AG09319 (cell line): ENCODE results near the gene EDARADD.

ENCODE experiments used
- DNase-seq: peaks from one replicate; pipeline ENCODE4 v3.0.0-alpha.2; 2010; ENCODE audit warnings: low read depth; ENCODE audit errors: extremely low read depth
- CTCF ChIP-seq: IDR thresholded peaks from 2 replicates; pipeline ENCODE4 v1.5.1; 2011; ENCODE audit warnings: low read depth, mild to moderate bottlenecking, inconsistent platforms, low read length, moderate library complexity

The EDARADD gene

GRCh38 chr1:236394879-236395229 is 768 bp downstream of the EDARADD start:
- no peak for DNase-seq
- no peak for TF ChIP-seq CTCF

DNA sequence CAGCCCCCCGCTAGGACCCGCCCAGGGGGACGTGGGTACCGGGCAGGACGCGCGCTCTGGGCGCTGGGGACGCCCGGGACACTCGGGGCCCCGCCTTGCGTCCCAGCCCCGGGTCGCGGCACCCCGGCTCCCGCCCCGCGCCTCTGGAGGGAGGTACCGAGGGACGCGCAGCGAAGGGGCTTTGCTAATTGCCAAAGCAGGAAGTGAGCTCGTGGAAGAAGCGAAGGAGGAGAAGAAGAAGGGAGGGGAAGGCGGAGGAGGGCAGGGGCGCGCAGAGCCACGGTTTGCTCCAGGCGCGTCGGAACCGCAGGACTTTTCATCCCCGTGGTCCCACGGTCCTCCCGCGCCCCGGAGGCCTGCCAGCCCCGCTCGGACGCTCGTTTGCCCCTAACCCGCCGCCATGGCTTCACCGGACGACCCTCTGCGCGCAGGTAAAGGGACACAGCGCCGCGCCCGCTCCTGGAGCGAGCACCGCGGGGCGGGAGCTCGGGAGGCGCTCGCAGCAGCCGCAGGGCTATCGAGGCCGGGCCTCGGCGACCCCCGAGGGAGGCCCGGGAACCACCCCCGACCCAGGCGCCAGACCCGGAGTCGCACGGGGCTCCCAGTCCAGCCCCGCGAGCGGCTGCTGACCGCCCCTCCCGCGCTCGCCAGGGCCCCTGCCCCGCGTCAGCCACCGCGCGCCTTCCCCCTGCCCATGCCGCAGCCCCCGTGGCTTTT is 1.3 kb downstream of the EDARADD start:
- no peak for TF ChIP-seq CTCF
- no peak for DNase-seq

DNA sequence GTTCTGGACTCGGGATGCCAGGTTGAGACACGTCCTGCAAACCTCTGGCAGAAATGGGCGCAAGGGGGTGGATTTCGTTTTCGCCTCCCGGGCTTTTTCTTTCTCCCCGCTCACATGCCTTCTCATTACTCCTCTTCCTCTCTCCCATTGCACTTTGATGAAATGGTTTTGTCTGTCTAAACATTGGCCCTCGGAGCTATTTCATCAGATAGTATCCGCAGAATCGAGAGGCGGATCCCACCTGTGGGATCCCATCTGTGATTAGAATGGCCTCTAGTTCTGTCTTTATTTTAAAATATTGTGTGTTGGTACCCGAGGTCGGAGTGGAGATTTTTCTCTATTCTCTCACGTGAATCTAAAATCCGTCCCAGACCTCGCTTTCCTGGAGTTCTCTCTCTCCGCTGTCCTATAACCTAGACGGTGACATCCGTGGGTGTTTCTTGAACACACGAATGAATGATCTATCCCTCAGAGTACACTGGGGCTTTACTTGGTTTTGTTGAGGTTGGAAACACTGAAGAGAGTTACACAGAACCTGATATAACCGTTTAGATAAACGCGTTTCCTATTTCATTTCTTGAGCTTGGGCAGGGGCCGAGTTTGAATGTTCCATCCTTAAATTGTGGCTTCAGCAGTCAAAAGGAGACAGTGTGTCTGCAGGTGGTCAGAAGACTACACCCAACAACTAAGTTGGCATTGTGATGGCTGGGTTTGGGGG is 2.0 kb downstream of the EDARADD start:
- TF ChIP-seq CTCF, result no peak
- DNase-seq, result no peak

GRCh38 chr1:236396665-236397043 is 2.6 kb downstream of the EDARADD start:
- DNase-seq, result no peak
- TF ChIP-seq CTCF, result no peak

DNA sequence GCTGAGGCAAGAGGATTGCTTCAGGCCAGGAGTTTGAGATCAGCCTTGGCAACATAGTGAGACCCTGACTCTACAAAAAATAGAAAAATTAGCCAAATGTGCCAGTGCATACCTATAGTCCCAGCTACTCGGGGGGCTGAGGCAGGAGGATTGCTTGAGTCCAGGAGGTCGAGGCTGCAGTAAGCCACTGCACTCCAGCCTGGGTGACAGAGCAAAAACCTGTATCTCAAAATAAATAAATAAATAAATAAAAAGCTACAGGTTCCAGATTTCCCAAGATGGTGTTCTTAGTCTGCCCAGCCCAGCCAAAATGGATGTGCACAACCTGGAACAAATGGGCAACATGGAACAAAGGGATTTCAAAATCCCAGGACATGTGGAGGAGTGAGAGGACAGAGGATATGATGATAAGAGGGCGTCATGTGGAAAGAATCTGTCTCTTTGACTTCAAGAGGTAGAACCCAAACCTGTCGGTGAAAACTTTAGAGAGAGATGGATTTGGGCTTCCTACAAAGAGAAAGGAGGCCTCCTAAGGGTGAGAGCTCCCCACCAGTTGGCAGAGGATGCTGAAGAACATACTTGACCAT is 3.2 kb downstream of the EDARADD start:
- DNase-seq, result no peak
- no peak for TF ChIP-seq CTCF

DNA sequence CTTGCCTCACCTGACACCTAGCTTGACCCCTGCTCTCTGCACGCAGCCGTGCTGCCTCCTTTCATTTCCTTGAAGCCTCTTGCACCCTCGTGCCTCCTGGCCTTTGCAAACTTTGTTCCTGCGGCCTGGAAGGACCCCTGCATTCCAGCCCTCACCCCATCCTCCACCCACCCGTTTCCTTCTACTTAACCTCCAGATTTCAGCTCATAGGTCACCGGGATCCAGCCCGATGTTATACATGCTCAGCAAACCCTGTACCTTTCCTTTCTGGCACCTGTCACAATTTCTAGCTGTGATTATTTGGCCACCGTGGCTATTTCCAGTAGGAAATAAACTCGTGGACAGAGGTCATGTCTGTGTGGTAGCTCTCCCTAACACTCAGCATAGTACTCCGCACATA is 4.5 kb downstream of the EDARADD start:
- no peak for TF ChIP-seq CTCF
- no peak for DNase-seq

- no peak for DNase-seq
- no peak for TF ChIP-seq CTCF
Measured at GRCh38 chr1:236400061-236400603, 6.0 kb downstream of the EDARADD start.
